Activated B cell treated with CpG ODN at 0.5 μM for 24 hours (primary cell): ENCODE measurements around the gene AMFR. TPM values are rescaled to one million over a fixed set of nuclear protein-coding genes. Genes with fewer than 3 reads are reported as not detected.
A peak's percentile ranks its signal among the peaks of the same experiment; 100 is the strongest.

Source experiments
- ATAC-seq: fragments of 200-7000 bp; cut with Tn5 transposase; one replicate; pipeline ENCODE4 v1.10.0; 2021; ENCODE audit warnings: low read depth, mild to moderate bottlenecking, moderate library complexity
- CTCF ChIA-PET: fragments of 350-600 bp; sonication (Branson Sonifier 250); formaldehyde crosslinking; loops from one replicate; lab custom pipeline; 2021; ENCODE audit warnings: antibody characterized with exemption; lab: Charles Lee
- POLR2A ChIA-PET: fragments of 350-600 bp; sonication (Branson Sonifier 250); formaldehyde crosslinking; loops from one replicate; lab custom pipeline; 2021; ENCODE audit warnings: antibody characterized with exemption; lab: Charles Lee
- DNase-seq: peaks from one replicate; pipeline ENCODE4 v3.0.0; 2022
- H3K27ac Mint-ChIP-seq: one replicate; pipeline ENCODE4 v1.8.0; 2020; ENCODE audit warnings: mixed read lengths
- H3K27me3 Mint-ChIP-seq: one replicate; pipeline ENCODE4 v1.8.0; 2021; ENCODE audit warnings: mixed read lengths
- H3K36me3 Mint-ChIP-seq: one replicate; pipeline ENCODE4 v1.8.0; 2021; ENCODE audit warnings: low read depth, mixed read lengths
- H3K4me1 Mint-ChIP-seq: one replicate; pipeline ENCODE4 v1.8.0; 2021; ENCODE audit warnings: mixed read lengths
- H3K4me3 Mint-ChIP-seq: one replicate; pipeline ENCODE4 v1.8.0; 2020; ENCODE audit warnings: mild to moderate bottlenecking, mixed read lengths
- H3K9me3 Mint-ChIP-seq: one replicate; pipeline ENCODE4 v1.8.0; 2020; ENCODE audit warnings: mixed read lengths
- intact Hi-C: fragments of 100-400 bp; cut with micrococcal nuclease; formaldehyde crosslinking; loops from one replicate; pipeline ENCODE4 v1.15.1; 2024
- total RNA-seq: library from RNA; stranded (reverse); gene quantifications from 2 replicates; pipeline ENCODE4 v1.2.3, GENCODE V29; 2022
- TF ChIP-seq, protein P1 (sequence below): fragments of 200-600 bp; IDR thresholded peaks from one replicate; pipeline ENCODE4 v1.8.0; 2022; ENCODE audit warnings: antibody characterized with exemption, mild to moderate bottlenecking

The AMFR gene
- total RNA-seq, 1 donor from 2014 or later = 134 TPM

DNA sequence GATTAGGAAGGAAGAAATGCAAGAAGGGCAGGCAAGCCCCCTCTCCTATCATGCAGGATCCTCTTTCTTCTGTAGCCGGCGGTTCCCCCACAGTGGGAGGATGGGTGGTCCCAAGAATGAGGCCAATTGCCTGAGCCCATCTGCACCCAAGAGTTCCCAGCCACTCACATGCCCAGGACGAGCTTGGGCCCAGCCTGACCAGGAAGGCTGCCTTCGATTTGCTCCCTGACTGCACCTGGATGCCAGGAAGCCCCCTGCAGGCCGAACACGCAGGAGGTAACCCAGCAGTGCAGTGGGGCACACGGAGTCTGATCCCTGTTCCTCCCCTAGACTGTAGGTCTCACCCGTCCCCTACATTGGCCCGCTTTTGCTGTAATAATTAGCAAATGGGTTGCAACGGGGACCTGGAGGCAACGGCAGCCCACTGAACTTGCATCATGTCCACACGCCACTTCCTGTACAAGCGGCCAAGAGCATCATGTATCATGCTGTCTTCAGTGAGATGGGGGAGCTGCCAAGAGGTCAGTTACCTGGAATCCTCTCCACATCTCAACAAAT is 67.5 kb downstream of the AMFR start:
- no peak overlapping the region for H3K27ac Mint-ChIP-seq
- POLR2A ChIA-PET = no interaction called here
- CTCF ChIA-PET = interaction anchor here (2.1 kb wide), 1 partner anchor 893 kb away, joined by 11 read pairs; no protein-coding TSS in a partner anchor

DNA sequence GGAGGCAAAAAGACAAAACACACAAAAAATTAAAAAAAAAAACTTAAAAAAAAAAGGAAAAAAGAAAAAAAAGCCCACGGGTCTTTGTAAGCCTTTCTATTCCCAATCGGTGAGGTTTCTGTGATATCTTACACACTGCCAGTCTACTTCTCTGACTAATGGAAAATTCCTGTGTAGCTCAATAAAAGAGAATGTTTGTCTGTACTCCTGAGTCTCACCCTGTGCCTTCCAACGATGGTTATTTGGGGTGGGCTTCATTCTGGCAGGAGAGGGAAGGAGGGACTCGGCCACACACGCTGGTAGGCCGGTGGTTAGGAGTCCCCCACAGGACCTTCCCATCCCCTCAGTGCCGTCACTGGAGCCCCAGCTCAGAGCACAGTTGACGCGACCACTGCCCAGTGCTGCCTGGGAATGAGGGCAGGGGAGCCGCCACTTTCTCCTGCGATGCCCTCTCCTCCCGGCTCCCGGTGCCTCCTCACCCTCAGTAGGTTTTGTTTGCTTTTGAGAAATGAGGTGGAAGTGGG is 68.0 kb downstream of the AMFR start:
- H3K4me3 Mint-ChIP-seq = peak overlapping the region; percentile 80
- no peaks in the 10 kb centered on the region for H3K27me3 Mint-ChIP-seq
- H3K36me3 Mint-ChIP-seq = peaks cover 23% of the 10 kb centered on the region
- CTCF ChIA-PET = interaction anchor here (1.0 to 2.1 kb wide), 3 partner anchors 9 to 892 kb away, joined by 4 to 11 read pairs (median 4); no protein-coding TSS in a partner anchor
- no peaks in the 10 kb centered on the region for H3K9me3 Mint-ChIP-seq
- intact Hi-C loops = loop anchor here (10.0 kb wide), 1 partner anchor 347 kb away; no protein-coding TSS in a partner anchor
- POLR2A ChIA-PET = no interaction called here
- peaks cover 18% of the 10 kb centered on the region for H3K4me1 Mint-ChIP-seq
- H3K27ac Mint-ChIP-seq = peak overlapping the region; percentile 42
- DNase-seq (peak; percentile 13), ATAC-seq (peak; percentile 9)
- TF ChIP-seq, protein P1, sequence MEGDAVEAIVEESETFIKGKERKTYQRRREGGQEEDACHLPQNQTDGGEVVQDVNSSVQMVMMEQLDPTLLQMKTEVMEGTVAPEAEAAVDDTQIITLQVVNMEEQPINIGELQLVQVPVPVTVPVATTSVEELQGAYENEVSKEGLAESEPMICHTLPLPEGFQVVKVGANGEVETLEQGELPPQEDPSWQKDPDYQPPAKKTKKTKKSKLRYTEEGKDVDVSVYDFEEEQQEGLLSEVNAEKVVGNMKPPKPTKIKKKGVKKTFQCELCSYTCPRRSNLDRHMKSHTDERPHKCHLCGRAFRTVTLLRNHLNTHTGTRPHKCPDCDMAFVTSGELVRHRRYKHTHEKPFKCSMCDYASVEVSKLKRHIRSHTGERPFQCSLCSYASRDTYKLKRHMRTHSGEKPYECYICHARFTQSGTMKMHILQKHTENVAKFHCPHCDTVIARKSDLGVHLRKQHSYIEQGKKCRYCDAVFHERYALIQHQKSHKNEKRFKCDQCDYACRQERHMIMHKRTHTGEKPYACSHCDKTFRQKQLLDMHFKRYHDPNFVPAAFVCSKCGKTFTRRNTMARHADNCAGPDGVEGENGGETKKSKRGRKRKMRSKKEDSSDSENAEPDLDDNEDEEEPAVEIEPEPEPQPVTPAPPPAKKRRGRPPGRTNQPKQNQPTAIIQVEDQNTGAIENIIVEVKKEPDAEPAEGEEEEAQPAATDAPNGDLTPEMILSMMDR = no peak

More for the DNA sequence above, 67.5 kb downstream of the AMFR start:
- H3K4me3 Mint-ChIP-seq = peak overlapping the region; percentile 80
- no peaks in the 10 kb centered on the region for H3K9me3 Mint-ChIP-seq
- H3K27me3 Mint-ChIP-seq = no peaks in the 10 kb centered on the region
- intact Hi-C loops = loop anchor here (10.0 kb wide), 1 partner anchor 347 kb away; no protein-coding TSS in a partner anchor
- peaks cover 28% of the 10 kb centered on the region for H3K36me3 Mint-ChIP-seq
- ATAC-seq (no peak), DNase-seq (peak; percentile 9)
- TF ChIP-seq, protein P1 = no peak
- peaks cover 18% of the 10 kb centered on the region for H3K4me1 Mint-ChIP-seq

DNA sequence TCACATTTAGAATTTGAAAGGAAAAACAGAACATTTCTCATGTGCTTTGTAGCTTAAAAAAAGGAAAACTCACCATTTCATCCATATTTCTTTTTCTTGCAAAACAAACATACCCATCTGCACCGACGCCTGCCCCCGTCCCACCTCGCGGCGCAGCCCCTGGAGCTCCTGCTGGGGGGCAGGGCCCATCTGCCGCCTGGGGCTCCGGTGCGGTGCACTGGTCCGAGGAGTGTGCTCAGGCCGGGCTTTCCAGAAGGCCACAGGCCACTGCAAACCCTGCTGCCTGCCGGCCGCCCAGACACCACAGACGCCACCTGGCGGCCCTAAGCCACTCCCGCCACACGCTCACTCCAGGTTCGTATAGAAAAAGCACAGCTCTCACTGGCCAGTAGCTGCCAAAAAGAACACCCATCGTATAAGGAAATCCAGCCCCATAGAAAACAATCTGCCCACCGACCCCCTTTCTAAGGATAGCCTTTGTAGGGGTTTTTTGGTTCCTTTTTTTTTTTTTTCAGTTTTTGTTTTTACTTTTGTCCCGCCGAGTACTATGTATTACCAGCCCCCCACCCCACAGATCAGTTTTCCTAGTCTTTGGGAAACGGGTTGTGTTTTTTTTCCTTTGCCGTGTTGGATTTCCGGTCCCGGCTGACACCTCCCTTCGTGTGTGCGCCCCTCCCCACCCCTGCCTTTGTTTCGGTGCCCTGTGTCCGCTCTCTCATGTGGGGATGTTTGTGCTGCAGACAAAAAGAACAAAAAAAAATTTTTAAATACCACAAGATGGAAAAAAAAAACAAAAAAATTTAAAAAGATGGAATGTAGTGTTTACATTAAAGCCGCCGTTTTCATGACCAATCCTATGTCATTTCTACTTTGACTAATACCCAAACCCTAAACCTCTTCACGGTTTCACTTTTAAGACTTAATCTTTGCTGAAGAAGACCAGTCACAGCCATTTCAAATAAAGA is 68.8 kb downstream of the AMFR start:
- ChIA-PET CTCF (interaction anchor here (0.6 to 2.3 kb wide), 10 partner anchors 10 to 892 kb away, joined by 3 to 11 read pairs (median 4); no protein-coding TSS in a partner anchor), POLR2A (interaction anchor here (0.7 kb wide), 1 partner anchor 65 kb away, joined by 3 read pairs; no protein-coding TSS in a partner anchor)
- H3K4me3 Mint-ChIP-seq = peak overlapping the region; percentile 80
- H3K9me3 Mint-ChIP-seq = no peaks in the 10 kb centered on the region
- TF ChIP-seq, protein P1 = peak; percentile 61
- peaks cover 18% of the 10 kb centered on the region for H3K4me1 Mint-ChIP-seq
- H3K27me3 Mint-ChIP-seq = no peaks in the 10 kb centered on the region
- H3K27ac Mint-ChIP-seq = peak overlapping the region; percentile 42
- ATAC-seq = peak; percentile 92
- intact Hi-C loops = loop anchor here (1.0 to 10.0 kb wide), 3 partner anchors 348 to 891 kb away; no protein-coding TSS in a partner anchor
- DNase-seq = peak; percentile 57
- H3K36me3 Mint-ChIP-seq = peaks cover 15% of the 10 kb centered on the region

DNA sequence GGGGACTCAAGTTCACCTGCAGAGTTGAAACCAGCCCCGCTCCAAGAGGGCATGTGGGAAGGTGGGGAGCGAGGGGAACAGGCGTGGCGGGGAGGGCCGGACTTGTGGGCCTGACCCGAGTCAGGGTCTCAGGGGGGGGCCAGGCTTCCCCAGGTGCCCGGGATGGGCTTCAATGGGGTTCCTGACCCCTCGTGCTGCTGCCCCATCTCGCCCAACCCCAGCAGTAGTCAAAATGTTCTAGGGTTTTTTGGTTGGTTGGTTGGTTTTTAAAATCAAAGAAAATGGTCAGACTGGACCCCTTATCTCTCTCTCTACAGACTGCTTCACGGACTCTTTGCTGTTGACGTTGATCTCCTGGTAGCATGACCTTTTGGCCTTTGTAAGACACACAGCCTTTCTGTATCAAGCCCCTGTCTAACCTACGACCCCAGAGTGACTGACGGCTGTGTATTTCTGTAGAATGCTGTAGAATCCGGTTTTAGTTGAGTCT is 69.5 kb downstream of the AMFR start:
- ATAC-seq (no peak), DNase-seq (peak; percentile 6)
- ChIA-PET POLR2A (interaction anchor here (0.7 kb wide), 1 partner anchor 66 kb away, joined by 3 read pairs; no protein-coding TSS in a partner anchor), CTCF (interaction anchor here (0.6 to 2.3 kb wide), 8 partner anchors 13 to 891 kb away, joined by 3 to 11 read pairs (median 4); no protein-coding TSS in a partner anchor)
- Mint-ChIP-seq H3K9me3 (no peaks in the 10 kb centered on the region), H3K27me3 (no peaks in the 10 kb centered on the region), H3K4me3 (no peak overlapping the region), H3K4me1 (peaks cover 18% of the 10 kb centered on the region), H3K36me3 (peaks cover 10% of the 10 kb centered on the region), H3K27ac (no peak overlapping the region)
- intact Hi-C loops = loop anchor here (1.0 to 10.0 kb wide), 3 partner anchors 349 to 891 kb away; no protein-coding TSS in a partner anchor
- TF ChIP-seq, protein P1 = no peak
